ENCODE measurements around the gene ME3.

GRCh38 chr11:86578727-86579405 lies 93.5 kb downstream of the ME3 start:
- TF ChIP-seq, protein P1, sequence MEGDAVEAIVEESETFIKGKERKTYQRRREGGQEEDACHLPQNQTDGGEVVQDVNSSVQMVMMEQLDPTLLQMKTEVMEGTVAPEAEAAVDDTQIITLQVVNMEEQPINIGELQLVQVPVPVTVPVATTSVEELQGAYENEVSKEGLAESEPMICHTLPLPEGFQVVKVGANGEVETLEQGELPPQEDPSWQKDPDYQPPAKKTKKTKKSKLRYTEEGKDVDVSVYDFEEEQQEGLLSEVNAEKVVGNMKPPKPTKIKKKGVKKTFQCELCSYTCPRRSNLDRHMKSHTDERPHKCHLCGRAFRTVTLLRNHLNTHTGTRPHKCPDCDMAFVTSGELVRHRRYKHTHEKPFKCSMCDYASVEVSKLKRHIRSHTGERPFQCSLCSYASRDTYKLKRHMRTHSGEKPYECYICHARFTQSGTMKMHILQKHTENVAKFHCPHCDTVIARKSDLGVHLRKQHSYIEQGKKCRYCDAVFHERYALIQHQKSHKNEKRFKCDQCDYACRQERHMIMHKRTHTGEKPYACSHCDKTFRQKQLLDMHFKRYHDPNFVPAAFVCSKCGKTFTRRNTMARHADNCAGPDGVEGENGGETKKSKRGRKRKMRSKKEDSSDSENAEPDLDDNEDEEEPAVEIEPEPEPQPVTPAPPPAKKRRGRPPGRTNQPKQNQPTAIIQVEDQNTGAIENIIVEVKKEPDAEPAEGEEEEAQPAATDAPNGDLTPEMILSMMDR (IDR thresholded peaks at IDR 0.05): no peak
- TF ChIP-seq POLR2A (IDR thresholded peaks at IDR 0.05): no peak

Measured in Peyer's patch (tissue), 4 donors.